Head of caudate nucleus (tissue), 42 donors: ENCODE measurements around the gene ANXA6.

Source experiments
- DNase-seq, 42 donors: peaks; one replicate each; pipeline versions ENCODE4 v3.0.0 to v3.0.0-alpha.2; 2020 to 2021; ENCODE audit warnings: mixed read lengths in 7 of 42
- intact Hi-C: fragments of 100-400 bp; cut with DNase I; formaldehyde crosslinking; loops from one replicate; pipeline ENCODE4 v1.15.0; 2022

The ANXA6 gene

DNA sequence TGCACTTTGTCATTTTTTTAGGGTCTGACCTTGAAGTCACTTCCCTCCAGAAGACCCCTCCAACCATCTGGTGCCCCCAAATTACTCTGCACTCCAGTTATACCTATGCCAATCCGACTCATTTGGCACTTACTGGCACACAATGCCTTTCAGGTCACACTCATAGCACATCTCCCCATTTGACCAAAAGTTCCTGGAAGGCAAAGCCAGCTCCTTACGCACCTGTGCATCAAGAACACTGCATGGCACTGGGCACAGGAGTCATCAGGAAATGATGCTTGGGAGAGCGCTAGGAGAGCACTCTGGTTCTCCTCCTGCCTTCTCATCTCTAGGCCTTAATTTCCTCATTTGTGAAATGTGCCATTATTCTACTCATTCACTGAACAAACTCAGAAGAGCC is 79.6 kb downstream of the ANXA6 start:
- DNase-seq = no peak

DNA sequence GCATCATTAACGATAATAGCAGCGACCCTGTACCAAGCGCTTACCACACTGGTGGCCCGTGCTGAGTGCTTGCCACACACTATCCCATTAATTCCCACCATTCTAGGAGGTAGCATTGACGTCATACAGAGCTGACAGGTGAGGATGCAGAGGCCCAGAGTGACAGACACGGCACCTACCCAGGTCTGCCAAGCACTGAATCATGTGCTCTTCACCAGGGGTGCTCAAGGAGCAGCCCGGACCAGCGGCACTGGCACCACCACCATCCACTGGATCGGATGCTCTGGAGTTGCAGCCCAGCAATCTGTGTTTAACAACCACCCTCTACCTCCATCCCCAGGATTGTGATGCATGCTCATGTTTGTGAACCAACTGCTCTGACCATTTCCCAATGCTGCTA is 80.2 kb downstream of the ANXA6 start:
- intact Hi-C loops = no loop called here
- no peak for DNase-seq

More for the DNA sequence above, 79.6 kb downstream of the ANXA6 start:
- intact Hi-C loops = no loop called here

DNA sequence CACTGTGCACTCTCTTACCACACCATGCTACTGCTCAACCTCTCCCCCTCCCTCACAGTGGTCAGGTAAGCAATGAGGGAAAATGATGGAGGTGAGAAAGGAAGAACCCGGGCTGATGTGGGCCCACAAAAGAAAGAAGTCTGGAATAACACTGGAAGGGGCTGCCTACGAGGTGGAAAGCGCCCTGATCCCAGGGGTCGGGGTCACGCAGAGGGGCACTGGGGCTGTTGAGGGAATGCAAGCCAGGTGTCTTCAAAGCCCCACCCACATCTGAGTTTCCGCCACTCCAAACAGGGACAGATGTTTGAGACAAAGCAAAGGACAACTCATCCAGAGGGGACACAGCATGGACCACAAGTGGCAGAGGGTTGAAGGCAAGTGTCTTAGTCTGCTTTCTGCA is 81.0 kb downstream of the ANXA6 start:
- no peak for DNase-seq
- intact Hi-C loops = no loop called here

DNA sequence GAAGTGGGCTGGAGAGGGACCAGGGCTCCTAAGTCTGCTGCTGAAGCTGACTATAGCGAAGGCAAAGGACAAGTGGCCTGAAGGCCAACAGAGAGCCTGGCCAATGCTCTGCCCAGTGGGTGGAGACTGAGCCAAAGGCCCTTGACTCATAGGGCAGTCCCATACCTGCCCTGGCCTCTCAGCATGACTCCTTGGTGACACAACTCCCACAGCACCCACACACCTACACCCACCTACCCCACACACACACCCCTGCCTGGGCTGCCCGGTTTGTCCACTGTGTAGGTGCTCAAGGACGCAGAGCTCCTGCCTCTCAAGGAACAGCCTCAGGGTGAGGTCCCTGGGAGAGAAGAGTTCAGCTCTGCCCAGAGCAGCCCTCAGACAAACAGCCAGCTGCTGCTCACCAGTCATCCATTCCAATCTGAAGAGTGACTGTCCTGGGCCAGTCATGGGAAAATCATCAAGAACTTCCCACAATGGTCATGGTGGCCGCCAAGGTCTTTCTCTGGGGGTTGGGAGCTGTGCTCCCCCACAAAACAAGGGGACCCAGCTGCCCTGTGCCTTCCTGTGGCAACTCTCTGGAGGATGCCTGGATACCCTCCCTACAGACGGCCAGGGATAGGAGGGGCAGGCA is 81.8 kb downstream of the ANXA6 start:
- no peak for DNase-seq
- intact Hi-C loops = no loop called here

DNA sequence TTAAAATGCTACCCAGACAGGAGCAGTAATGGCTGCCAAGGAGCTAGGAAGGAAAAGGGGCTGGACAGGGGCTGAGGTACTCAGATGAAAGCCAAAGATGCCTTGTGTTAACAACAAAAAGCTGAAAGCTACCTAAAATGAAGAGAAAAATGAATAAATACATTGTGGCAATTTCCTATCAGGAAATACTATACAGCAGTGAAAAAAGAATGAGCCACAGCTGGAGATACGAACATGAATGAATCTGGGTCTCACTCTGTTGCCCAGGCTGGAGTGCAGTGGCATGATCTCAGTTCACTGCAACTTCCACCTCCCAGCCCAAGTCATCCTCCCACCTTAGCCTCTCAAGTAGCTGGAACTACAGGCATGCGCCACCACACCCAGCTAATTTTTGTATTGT is 83.0 kb downstream of the ANXA6 start:
- DNase-seq = no peak
- intact Hi-C loops = no loop called here

DNA sequence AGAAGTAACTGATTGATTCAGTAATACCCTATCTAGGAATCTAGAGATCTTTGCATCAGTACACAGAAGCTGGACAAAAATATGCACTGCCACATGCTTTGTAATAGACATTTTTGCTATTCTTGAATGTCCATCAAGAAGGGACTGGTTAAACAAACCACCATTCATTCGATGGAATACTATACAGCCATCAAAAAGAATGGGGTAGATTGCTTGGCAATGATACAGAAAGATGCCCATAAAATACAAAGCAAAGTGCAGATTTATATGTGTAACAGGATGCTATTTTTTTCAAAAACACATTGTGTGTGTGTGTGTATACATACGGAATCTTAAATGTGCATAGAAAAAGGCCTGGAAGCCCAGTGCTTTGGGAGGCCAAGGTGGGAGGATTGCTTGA is 84.3 kb downstream of the ANXA6 start:
- intact Hi-C loops = no loop called here
- DNase-seq = no peak

DNA sequence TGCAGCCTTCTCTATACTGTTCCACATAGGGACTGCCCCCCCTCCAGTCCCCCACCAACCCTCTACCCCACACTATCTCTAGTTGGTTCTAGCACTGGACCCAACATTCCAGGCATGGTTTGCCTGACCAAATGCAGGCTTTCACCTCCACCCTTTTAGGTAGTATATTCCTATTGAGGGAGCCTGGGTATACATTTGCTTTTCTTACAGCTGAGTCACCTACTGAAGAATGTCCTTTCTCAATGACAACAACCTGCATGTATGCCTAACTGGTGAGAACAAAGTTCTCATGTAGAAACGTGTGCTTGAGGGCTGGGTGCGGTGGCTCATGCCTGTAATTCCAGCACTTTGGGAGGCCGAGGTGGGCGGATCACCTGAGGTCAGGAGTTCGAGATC is 85.0 kb downstream of the ANXA6 start:
- no peak for DNase-seq
- intact Hi-C loops = no loop called here

DNA sequence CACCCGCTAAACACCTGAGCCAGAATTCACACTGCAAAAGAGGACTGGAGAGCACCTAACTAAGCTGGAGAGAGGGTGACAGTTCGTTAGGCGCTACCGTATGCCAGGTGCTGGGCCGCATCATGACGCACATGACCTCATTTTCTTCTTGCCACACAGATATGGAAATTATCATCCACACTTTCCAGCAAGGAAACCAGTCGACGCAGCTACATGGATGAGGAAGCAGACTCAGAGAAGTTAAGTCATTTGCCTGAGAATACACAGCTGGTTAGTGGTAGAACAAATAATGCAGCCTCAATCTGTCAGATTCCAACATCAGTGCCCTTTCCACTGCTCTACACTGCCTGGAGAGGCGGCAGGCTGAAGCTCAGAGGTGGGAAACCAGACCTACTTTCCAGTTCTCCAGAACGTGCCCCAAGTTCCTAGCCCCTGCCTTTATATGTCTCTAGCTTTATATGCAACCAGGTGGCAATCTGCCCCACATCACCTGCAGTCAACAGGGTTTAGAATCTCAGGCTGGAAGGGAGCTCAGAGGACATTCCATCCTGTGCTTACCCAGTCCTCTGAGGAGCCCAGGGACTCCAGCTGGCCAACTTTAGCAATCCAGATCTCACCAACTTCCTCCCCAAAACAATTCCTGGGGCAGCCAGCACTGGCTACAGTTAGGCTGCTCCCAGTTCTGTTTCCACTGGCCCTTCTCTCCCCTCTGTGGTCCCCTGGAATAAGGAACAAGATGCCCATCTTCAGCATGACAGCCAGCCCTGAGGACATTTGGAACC is 85.5 kb downstream of the ANXA6 start:
- no peak for DNase-seq
- intact Hi-C loops = no loop called here

DNA sequence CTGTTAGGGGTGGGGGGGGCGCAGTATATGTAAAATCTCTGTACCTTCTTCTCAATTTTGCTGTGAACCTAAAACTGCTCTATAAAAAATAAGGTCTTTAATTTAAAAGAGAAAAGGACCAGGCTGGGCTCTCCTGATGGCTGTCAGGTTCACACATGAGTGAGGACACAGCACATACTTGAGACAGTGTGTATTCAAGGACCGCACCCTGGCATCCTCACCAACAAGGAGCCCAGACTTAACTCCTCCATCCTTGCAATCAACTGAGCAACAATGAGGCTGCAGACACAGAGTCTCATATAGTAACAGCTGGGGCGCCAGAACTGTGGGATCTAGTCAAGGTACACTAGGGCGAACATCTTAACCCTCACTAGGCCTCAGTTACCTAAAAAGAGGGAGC is 86.6 kb downstream of the ANXA6 start:
- no peak for DNase-seq
- intact Hi-C loops = no loop called here

DNA sequence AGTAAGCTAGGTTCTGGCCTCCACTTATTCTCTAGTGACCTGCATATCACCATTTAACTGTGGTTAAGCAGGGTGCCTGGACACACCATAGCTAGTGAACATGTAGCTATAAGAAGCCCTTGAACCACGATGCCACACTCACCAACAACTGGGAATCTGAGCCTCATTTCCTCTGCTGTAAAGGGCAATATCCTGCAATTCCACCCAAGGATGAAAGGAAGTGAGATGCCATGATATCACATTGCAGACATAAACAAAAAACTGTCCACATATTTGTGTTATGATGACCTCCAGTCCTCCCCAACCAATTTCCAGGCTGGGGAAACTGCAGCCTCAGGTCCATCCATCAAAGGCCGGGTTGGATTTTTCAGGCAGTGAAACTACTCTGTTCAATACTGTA is 87.1 kb downstream of the ANXA6 start:
- no peak for DNase-seq
- intact Hi-C loops = no loop called here

DNA sequence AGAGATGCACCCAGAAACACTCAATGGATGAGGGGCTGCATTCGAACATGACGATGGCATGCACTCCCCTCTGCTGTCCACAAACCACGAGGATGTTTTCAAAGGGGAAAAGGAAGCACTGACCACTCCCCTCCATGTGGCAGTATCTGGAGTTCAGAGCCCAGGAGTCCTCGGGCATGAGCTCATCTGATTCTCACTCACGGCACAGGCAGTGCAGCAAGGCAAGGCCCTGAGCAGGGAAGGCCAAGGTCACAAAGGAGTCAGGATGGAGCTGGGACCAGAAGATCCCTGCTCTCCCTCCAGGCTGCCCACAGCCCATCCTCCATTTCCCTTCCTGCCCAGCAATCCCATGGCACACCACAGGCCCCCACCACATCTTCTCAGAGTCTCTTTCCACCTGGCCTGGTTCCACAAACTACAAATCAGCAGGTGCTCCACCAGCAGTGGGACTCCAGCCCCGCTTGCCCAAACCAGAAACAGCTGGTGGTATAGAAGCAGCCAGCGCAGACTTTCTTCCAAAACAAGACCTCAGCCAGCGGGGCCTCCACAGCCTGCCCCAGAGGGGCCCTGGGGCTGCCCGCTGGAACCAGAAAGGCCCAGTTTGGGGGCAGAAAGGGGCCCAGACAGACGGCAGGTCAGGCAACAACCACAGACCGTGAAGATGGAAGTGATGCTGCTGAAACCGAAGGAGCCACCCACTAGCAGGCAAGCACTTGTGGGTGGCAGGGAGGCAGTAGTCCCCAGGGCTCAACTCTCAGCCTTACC is 89.0 kb downstream of the ANXA6 start:
- intact Hi-C loops = no loop called here

DNA sequence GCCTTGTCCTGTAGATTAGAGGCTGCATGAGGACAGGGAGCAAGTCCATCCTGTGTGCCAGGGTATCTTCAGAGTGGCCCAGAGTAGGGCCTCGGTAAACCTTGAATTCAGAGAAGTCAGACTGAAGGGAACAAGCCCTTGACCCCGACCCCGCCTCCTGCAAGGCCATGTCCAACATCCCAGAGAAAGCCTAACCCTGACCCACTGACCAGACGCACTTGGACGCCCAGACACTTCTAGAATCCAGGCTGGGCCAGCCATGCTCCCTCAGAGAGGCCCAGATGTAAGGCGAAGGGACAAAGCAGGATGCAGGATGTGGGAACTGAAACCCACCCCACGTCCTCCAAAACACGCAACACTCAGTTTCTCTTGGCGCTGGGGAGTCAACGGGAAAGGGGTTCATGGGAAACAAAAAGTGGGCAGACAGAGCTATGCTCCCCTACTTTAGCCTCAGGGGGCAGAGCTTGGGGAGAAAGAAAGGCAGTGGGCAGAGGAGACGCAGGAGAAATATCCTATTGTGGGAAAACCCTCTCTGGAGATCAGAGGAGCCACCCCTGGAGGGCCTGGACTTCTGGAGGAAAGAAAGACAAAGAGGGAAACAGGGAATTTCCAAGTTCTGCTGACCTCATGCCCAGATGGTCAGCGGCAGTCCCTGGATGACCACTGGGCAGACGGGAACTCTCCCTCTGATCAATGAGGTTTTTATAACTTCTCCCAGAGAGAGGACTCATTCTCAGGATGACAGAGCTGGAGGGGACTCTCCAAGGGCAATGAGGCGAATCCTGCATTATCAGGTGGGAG is 89.7 kb downstream of the ANXA6 start:
- no peak for DNase-seq
- intact Hi-C loops = no loop called here

More for the DNA sequence above, 89.0 kb downstream of the ANXA6 start:
- DNase-seq = no peak

DNA sequence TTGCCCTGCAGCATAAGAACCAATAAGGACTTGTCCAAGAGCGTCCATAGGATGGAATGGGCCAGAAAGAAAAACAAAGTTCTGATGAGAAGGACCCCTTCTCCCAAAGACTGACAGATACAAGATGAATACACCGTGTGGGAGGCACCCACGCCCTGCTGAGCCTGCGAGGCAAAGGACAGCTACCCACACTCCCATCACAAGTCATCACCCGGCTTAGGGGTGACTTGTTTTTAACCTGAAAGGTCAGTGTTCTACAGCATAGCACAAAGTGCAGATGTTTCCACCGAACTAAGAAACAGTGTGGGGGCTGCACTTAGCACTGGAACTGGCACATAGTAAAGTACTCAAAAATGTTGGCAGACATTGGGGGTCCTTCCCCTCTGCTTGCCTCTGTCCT is 90.7 kb downstream of the ANXA6 start:
- intact Hi-C loops = no loop called here
- DNase-seq = no peak

DNA sequence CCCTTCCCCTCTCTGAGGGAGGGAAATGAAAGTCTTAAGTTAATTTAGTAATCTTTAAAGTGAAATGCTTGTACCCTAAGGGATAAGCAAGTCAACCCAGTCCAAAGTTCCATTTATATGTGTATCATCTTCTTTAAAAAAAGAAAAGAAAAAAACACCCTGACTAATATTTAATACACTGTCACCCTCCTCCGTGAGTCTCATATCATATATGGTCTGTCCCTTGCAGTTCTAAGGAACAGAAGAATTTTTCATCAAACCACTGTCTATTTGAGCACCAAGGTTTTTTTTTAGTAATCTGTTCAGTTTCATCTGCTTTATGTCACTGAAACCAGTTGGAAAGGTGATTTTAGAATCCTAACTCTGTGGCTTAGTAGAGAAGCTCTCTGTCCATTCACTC is 92.0 kb downstream of the ANXA6 start:
- DNase-seq = no peak
- intact Hi-C loops = no loop called here

DNA sequence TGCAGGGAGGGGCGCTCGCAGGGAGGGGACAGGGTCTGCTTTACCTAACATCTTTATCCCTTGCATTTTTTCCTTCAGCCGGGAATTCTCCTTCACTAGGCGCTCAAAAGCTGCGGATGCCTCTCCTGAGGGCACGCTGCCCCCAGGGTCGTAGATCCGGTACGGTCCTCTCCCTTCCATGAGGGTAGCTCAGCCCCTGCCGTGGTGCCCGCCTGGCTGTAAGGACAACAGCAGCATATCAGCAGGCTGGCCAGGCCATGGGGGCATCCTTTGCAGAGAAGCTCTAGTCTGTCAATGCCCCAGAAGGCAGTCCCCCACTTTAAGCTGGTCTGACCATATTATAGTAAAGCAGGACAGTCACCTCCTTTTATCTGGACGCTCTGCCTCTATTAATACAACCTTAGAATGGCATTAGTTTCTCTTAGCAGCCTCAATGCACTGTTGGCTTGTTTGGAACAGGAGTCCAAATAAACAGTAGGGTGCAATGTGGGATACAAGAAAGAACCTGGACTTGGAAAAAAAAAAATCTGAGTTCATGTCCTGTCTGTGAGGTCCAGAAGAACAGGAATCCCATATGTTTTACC is 92.6 kb downstream of the ANXA6 start:
- no peak for DNase-seq
- intact Hi-C loops = no loop called here

DNA sequence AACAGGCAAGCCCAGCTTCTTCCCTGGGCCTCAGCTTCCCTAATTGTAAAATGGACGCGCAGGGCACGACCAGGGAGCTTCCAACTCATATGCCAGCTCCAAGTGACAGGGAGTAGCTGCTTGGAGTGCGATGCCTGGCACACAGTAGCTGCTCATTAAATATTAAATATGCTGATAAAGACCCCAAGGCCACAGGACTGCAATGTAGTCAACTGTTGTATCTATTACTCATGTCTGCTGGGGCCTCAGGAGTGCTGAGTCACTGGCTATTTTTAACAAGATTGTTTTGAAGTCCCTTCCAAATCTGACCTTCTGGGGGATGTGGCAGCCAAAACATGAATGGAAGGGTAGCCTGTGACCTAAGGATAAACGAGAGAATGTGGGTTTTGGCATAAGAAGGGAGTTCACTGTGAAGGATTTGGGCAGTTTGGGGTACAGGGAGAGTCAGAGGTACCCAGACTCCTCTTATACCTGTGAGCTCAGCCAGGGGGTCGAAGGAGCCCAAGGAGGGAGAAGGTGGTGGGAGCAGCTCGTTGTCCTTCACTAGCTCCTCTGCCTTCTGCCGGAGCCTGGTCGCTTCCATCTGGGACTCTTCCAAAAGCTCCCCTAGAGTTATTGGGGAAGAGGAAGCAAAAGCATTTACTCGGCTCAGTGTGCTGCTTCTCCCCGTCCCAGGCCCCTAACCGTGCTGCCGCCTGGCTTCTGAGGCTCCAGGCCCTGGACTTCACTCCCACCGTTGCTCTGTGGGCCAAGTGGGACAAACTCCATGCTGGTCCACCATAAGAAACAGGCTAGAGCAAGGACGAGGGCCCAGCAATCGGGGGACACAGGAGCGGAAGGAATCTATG is 94.2 kb downstream of the ANXA6 start:
- no peak for DNase-seq
- intact Hi-C loops = no loop called here

DNA sequence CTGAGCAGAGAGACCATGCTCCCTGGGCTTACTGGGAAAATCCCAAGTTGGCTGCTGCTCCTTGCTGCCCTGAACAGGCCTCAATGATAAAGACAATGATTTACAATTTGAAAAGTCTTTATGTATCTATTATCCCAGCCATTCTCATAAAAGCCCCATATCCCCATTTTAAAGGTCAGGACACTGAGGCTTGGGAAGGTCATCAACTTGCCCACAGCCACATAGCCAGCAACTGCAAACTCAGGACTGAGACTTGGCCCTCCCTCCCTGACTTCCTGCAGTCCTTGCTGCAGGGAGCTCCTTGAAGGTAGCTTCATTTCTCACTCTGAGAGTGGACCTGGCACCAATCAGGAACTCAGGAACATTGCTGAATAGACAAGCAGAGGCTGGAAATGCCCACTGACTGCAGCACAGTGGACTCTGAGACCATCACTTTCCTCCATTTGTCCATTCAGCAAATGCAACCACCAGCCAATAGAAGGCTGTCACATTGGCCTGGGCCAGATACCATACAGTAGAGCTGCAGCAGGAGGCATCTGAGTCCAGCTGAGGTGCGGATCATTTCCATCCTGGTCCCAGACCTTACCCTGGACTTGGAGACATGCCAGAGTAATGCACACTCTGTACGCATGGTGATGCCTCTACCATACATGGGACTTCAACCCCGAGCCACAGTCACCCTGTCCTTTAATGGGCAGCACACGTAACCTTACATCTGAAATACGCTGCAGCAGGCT is 95.0 kb downstream of the ANXA6 start:
- intact Hi-C loops = no loop called here
- no peak for DNase-seq

DNA sequence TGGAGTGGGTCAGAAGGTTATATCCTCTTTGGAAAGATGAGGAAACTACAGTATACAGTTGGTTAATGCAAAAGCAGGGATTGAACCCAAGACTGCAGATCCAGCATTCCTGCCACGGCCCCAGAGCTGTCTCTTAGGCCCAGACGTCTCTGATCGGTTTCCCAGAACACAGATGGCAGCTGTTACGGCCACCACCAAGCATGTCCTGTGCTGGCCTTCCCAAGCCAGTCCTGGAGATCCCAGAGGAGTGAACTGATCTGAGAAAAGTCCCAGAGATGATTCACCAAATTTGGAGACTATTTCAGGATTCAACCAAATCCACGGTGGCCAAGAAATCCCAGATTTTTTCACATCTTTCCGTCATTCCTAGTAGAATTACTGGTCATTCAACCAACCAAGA is 96.8 kb downstream of the ANXA6 start:
- DNase-seq = no peak
- intact Hi-C loops = no loop called here
